Neural cell (in vitro differentiated cells): Measurements from ENCODE around the gene LPP.

ENCODE experiments used
- CTCF ChIP-seq: fragments of 450-650 bp; IDR thresholded peaks from 2 replicates; pipeline ENCODE4 v1.5.1; 2014; ENCODE audit warnings: antibody characterized with exemption, mild to moderate bottlenecking, moderate library complexity; ENCODE audit not compliant: poor library complexity, severe bottlenecking
- EP300 ChIP-seq: fragments of 450-650 bp; conservative IDR thresholded peaks from 2 replicates; pipeline ENCODE4 v1.6.1; 2014; ENCODE audit warnings: antibody characterized with exemption, mild to moderate bottlenecking, moderate library complexity; ENCODE audit not compliant: poor library complexity, severe bottlenecking
- EZH2 ChIP-seq: fragments of 200-600, 300-800 bp; shearing (Covaris generic), sonication (generic); IDR thresholded peaks from 2 replicates; pipeline ENCODE4 v1.6.1; 2014; ENCODE audit warnings: antibody characterized with exemption, low read length, borderline replicate concordance, mild to moderate bottlenecking; ENCODE audit not compliant: insufficient read depth, poor library complexity, severe bottlenecking
- MXI1 ChIP-seq: fragments of 450-650 bp; conservative IDR thresholded peaks from 2 replicates; pipeline ENCODE4 v1.6.1; 2014; ENCODE audit warnings: antibody characterized with exemption, mild to moderate bottlenecking; ENCODE audit not compliant: poor library complexity, severe bottlenecking
- POLR2AphosphoS5 ChIP-seq: IDR thresholded peaks from 2 replicates; pipeline ENCODE4 v1.6.1; 2012
- RAD21 ChIP-seq: fragments of 450-650 bp; conservative IDR thresholded peaks from 2 replicates; pipeline ENCODE4 v1.6.1; 2014; ENCODE audit warnings: antibody characterized with exemption, mild to moderate bottlenecking, moderate library complexity
- REST ChIP-seq: IDR thresholded peaks from 2 replicates; pipeline ENCODE4 v1.6.1; 2012; ENCODE audit warnings: borderline replicate concordance
- SMC3 ChIP-seq: fragments of 450-650 bp; conservative IDR thresholded peaks from 2 replicates; pipeline ENCODE4 v1.6.1; 2014; ENCODE audit warnings: antibody characterized with exemption, mild to moderate bottlenecking, moderate library complexity; ENCODE audit not compliant: poor library complexity
- TAF1 ChIP-seq: IDR thresholded peaks from 2 replicates; pipeline ENCODE4 v1.6.1; 2012; ENCODE audit warnings: low read depth

GRCh38 chr3:188331166-188331565 is 177.2 kb downstream of the LPP start:
- TF ChIP-seq CTCF (no peak), MXI1 (no peak), EZH2 (no peak), EP300 (no peak), RAD21 (no peak), POLR2AphosphoS5 (no peak), SMC3 (no peak), REST (no peak), TAF1 (no peak)
